ENCODE measurements around the gene TIAM2. TPM values are rescaled to one million over a fixed set of nuclear protein-coding genes. Genes with fewer than 3 reads are reported as not detected.

Gene TIAM2
- total RNA-seq, 4 donors from 2014 or later, result 25.7 to 77.1 (median 56.6) TPM

DNA sequence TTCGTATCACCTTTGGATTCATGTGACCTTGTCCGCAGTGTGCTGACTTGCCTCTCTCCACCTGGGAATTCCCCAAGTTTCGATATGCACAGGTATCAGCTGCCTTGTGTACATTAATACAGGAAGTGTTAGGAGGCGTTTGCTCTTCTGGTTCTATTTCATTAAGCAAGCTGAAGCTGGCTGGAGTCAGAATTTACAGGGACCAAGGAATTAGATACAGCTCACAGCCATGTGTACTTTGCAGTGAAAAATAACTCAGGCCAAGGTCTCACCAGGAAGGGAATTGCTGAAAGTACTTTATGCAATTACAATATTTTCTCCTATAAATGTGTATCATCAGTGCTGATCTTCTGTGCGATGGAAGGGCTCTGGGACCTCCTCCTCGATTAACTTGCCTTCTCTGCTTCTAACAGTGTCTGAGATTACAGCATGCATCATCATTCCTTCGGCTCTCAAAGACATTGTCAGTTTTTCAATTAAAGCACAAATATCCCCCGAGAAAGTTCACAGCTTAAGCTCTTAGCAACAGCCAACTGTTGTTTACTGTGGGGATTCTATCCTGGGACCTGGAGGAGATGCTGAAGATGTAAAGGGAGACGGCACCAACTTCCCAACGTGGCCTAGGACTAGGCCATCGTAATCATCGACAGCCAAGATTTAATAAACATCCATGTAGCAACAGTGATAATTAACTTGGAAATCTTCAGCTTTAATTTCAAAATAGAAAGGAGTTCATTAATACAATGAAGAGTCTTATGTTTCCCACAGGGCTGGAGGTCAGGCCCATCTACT, 13.8 kb upstream of the TIAM2 start:
- Histone ChIP-seq H3K9me3 (no peaks in the 10 kb centered on the region), H3K27ac (no peak overlapping the region), H3K27me3 (no peaks in the 10 kb centered on the region), H3K4me1 (no peaks in the 10 kb centered on the region), H3K36me3 (no peaks in the 10 kb centered on the region), H3K4me3 (no peak overlapping the region)
- intact Hi-C loops (cut with DNase I; ENCODE audit: low total_unique reads), result no loop called here
- DNase-seq, result no peak
- no peak for TF ChIP-seq POLR2A (IDR thresholded peaks at IDR 0.05)
- TF ChIP-seq, protein P1, sequence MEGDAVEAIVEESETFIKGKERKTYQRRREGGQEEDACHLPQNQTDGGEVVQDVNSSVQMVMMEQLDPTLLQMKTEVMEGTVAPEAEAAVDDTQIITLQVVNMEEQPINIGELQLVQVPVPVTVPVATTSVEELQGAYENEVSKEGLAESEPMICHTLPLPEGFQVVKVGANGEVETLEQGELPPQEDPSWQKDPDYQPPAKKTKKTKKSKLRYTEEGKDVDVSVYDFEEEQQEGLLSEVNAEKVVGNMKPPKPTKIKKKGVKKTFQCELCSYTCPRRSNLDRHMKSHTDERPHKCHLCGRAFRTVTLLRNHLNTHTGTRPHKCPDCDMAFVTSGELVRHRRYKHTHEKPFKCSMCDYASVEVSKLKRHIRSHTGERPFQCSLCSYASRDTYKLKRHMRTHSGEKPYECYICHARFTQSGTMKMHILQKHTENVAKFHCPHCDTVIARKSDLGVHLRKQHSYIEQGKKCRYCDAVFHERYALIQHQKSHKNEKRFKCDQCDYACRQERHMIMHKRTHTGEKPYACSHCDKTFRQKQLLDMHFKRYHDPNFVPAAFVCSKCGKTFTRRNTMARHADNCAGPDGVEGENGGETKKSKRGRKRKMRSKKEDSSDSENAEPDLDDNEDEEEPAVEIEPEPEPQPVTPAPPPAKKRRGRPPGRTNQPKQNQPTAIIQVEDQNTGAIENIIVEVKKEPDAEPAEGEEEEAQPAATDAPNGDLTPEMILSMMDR (IDR thresholded peaks at IDR 0.05), result no peak

DNA sequence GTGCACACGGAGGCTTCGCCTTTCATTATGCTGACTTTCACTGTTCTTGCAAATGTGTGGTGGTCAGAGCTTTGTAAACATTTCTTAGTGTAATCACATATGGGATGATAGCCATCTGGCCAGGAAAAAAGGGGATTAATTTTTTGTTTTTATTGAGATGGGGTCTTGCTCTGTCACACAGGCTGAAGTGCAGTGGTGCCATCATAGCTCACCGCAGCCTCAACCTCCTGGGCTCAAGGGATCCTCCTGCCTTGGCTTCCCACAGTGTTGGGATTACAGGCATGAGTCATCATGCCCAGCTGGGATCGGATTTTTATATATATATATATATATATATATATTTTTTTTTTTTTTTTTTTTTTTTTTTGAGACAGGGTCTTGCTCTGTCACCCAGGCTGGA, 11.0 kb upstream of the TIAM2 start:
- TF ChIP-seq, protein P1 (IDR thresholded peaks at IDR 0.05), result no peak
- Histone ChIP-seq H3K4me3 (no peak overlapping the region), H3K36me3 (no peaks in the 10 kb centered on the region), H3K27ac (no peak overlapping the region), H3K9me3 (no peaks in the 10 kb centered on the region), H3K27me3 (no peaks in the 10 kb centered on the region), H3K4me1 (no peaks in the 10 kb centered on the region)
- intact Hi-C loops (cut with DNase I; ENCODE audit: low total_unique reads), result no loop called here
- DNase-seq, result no peak

DNA sequence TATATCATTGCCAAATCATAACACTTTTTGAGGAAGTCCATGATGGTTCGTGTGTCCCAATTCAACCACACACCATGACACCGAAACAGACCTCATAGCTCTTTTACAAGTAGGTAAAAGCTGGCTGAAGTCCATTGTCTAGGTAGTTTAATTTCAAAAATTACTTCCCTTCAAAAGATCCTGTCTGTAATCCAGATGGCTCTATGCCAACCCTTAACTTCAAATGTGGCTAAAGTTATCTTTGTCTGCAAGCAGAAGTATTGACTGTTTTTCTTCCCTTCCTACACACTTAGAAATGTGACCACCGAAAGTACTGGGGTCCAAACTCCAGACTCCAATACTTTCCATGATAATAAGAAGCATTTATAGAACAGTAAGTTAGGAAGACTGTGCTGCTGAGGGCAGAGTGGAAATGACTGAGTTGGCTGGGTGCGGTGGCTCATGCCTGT, 8.3 kb upstream of the TIAM2 start:
- Histone ChIP-seq H3K27ac (no peak overlapping the region), H3K4me3 (no peak overlapping the region), H3K27me3 (no peaks in the 10 kb centered on the region), H3K4me1 (no peaks in the 10 kb centered on the region), H3K36me3 (no peaks in the 10 kb centered on the region), H3K9me3 (no peaks in the 10 kb centered on the region)
- TF ChIP-seq, protein P1 (IDR thresholded peaks at IDR 0.05), result no peak
- TF ChIP-seq POLR2A (IDR thresholded peaks at IDR 0.05), result no peak
- no peak for DNase-seq
- intact Hi-C loops (cut with DNase I; ENCODE audit: low total_unique reads), result no loop called here

DNA sequence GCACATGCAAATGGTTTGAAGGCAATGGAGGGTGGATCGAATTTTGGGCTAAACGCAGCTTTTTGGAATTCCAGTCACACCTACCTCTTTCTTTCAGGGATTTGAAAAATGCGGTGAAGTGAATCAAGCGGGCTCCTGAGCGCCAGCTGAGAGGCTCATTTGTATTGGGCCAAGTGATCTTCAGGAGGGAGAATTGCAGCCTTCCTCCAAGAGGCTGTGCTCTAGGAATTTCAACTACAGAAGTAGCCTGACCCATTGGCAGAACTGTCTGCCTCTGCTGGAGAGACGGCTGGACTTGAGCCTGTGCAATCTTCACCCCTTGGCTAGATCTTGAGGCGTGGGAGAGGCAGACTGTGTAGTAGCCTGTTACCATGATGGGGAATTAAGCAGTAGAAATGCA, 5.7 kb upstream of the TIAM2 start:
- no peak overlapping the region for H3K4me3 ChIP-seq
- no peak overlapping the region for H3K27ac ChIP-seq
- no peak for DNase-seq
- H3K4me1 ChIP-seq, result no peaks in the 10 kb centered on the region
- no peaks in the 10 kb centered on the region for H3K27me3 ChIP-seq
- intact Hi-C loops (cut with DNase I; ENCODE audit: low total_unique reads), result no loop called here
- H3K36me3 ChIP-seq, result no peaks in the 10 kb centered on the region
- H3K9me3 ChIP-seq, result no peaks in the 10 kb centered on the region
- no peak for TF ChIP-seq POLR2A (IDR thresholded peaks at IDR 0.05)
- TF ChIP-seq, protein P1 (IDR thresholded peaks at IDR 0.05), result no peak

DNA sequence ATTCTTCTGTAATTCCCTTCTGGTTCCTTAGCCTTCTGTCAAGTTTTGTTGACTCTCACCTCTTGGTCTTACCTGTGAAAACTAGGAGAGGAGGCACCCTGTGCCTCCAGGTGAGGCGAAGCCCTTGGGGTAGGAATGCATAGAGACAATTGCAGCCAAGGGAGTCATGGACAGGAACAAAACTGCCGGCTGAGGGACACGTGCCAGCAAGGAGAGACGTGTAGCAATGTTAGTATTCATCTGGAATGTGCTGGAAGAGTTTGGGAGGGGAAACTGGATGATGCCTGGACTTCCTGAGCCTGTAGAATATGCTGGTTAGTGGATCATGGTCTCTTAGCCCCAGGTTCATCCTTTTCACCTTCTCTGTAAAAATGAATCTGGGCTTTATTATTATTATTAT, 3.9 kb upstream of the TIAM2 start:
- no peak for DNase-seq
- Histone ChIP-seq H3K9me3 (no peaks in the 10 kb centered on the region), H3K4me1 (peaks cover 0 to under 1% of the 10 kb centered on the region in 2 donors), H3K36me3 (no peaks in the 10 kb centered on the region), H3K27me3 (no peaks in the 10 kb centered on the region), H3K4me3 (no peak overlapping the region), H3K27ac (no peak overlapping the region)
- intact Hi-C loops (cut with DNase I; ENCODE audit: low total_unique reads), result no loop called here
- no peak for TF ChIP-seq POLR2A (IDR thresholded peaks at IDR 0.05)
- TF ChIP-seq, protein P1 (IDR thresholded peaks at IDR 0.05), result no peak

All from uterus (tissue), 4 donors.